Skeletal muscle cell (primary cell): ENCODE measurements around the gene ZNHIT6.

Experiments used
- DNase-seq: peaks from one replicate; pipeline ENCODE4 v3.0.0-alpha.2; 2010; ENCODE audit warnings: low read depth
- H3K4me3 ChIP-seq: 2 replicates; pipeline ENCODE4 v1.5.1; 2011; ENCODE audit warnings: low read depth, mild to moderate bottlenecking, control low read depth, low read length, moderate library complexity

The ZNHIT6 gene

DNA sequence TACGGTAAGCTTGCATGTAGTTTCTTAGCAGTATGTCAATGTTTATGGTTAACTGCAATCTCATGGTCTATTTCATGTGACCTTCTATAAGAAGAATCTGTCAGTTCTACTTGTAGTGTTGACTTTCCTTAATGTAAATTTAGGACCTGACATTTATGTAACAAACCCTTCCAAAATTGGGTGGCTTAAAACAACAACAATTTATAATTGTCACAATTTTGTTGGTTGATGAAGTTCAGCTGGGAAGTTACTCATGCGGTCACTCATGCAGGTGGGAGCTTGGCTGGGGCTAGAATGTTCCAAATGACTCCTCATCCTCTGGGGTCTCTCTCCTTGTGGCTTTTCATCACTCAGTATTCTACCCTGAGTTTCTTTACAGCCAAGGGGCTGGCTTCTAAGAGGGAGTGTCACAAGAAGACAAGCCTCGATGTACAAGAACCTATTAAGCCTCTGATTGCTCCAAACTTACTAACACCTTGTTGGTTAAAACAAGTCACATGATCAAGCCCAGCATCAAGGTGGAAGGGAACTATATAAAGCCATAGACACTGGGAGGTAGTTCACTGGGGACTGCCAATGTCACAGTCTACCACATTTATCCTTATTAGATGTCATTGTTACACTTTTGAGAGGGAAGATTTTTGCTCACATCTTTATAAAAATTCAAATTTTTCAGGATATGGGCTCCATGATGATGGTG lies 103.8 kb downstream of the ZNHIT6 start:
- H3K4me3 ChIP-seq = no peak overlapping the region
- DNase-seq = no peak

DNA sequence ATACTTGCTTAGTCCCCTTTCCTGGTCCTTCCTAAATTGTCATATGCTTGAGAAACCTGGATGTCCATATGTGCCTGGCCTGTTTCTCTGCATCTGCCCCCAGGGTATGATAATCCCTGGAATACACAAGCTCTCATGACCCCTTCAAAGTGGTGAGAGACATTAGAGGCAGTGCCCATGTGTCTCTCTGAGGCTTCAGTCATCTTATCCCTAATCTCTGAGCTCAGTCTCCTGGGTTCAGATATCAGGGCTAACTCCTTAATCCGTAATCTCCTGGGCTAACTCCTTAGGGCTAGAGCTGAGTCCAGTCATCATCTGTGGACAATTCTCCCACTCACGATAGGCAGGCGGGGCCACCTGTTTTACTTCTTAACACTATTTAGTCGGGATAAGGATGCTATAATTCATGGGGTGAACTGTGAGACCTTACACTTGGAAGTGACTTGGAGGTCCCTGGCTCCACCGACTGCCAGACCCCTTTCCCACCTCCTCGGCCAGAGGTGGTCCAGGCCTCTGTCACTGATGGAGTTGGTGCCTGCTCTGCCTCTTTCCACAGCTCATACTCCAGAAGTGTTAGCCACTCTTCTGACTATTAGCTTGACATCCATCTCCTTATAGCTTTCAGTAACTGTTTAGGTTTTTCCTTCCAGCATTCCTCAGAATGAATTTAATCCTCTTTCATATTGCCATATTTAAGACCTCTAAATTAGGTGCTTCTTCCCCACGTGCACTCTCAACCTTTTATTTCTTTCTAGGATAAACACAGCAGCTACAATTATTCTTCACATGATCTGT lies 105.0 kb downstream of the ZNHIT6 start:
- DNase-seq = no peak
- H3K4me3 ChIP-seq = no peak overlapping the region

DNA sequence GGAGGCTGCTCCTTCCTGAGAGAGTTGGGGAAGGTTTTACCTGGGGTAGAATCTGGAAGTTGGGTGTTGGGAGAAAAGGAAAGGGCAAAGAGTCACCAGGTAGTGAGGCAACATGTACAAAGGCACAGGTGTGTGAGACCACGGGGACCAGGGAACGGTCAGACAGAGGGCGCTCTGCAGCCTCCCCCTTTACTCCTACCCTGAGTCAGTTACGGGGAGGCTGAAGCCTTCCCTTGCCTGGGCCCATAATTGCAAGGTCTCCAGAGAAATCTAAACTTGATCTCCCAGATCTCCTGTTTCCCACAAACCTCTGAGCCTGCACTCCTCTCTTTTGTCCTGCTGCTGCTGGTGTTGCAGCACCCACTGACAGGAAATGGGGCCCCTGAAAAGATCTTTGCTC lies 105.7 kb downstream of the ZNHIT6 start:
- no peak for DNase-seq
- no peak overlapping the region for H3K4me3 ChIP-seq

GRCh38 chr1:85601901-85602300 lies 106.3 kb downstream of the ZNHIT6 start:
- H3K4me3 ChIP-seq = no peak overlapping the region
- DNase-seq = no peak

DNA sequence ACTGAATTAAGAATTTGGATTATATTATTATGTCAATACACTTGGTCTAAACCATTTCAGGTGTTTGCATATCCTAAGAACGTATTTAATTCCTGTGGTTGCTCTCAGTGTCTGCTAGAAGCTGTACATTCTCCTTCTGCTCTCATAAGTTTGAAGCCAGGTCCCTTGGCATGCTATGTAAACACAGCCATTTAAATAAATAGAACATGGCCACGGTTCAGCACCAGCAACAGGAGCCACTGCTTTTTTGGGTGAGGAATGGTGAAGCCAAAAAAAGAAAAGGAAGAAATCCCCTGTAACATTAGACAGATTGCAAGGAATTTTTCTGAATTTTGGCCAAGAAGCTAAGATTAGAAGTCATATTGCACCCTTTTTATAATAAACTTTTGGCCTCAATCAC lies 108.6 kb downstream of the ZNHIT6 start:
- DNase-seq = no peak
- no peak overlapping the region for H3K4me3 ChIP-seq
